H9 (cell line): Measurements from ENCODE around the gene DLG5. TPM values are rescaled to one million over a fixed set of nuclear protein-coding genes. Genes with fewer than 3 reads are reported as not detected.

Experiments
- DNase-seq: peaks from one replicate; pipeline ENCODE4 v3.0.0-alpha.2; 2017
- H2AFZ ChIP-seq: one replicate; pipeline ENCODE4 v1.6.1; 2013; ENCODE audit warnings: mild to moderate bottlenecking, low read length, control low read depth, moderate library complexity
- H2AK5ac ChIP-seq: 2 replicates; pipeline ENCODE4 v1.6.1; 2013; ENCODE audit warnings: low read length, control low read depth, mixed read lengths; ENCODE audit not compliant: insufficient read length
- H2BK120ac ChIP-seq: one replicate; pipeline ENCODE4 v1.6.1; 2013; ENCODE audit warnings: low read depth, mild to moderate bottlenecking, low read length, control low read depth, inconsistent platforms; ENCODE audit not compliant: poor library complexity, severe bottlenecking
- H2BK12ac ChIP-seq: 2 replicates; pipeline ENCODE4 v1.6.1; 2013; ENCODE audit warnings: low read length, control low read depth, mixed read lengths, low read depth; ENCODE audit not compliant: insufficient read length
- H2BK15ac ChIP-seq: 2 replicates; pipeline ENCODE4 v1.6.1; 2013; ENCODE audit warnings: low read depth, low read length, control low read depth
- H2BK20ac ChIP-seq: one replicate; pipeline ENCODE4 v1.6.1; 2013; ENCODE audit warnings: low read depth, mild to moderate bottlenecking, low read length, control low read depth, inconsistent platforms; ENCODE audit not compliant: poor library complexity, severe bottlenecking
- H2BK5ac ChIP-seq: 2 replicates; pipeline ENCODE4 v1.6.1; 2013; ENCODE audit warnings: low read length, control low read depth, mixed read lengths; ENCODE audit not compliant: insufficient read length
- H3K14ac ChIP-seq: 2 replicates; pipeline ENCODE4 v1.6.1; 2013; ENCODE audit warnings: low read length, control low read depth; ENCODE audit not compliant: insufficient read depth
- H3K18ac ChIP-seq: 2 replicates; pipeline ENCODE4 v1.6.1; 2013; ENCODE audit warnings: low read depth, mild to moderate bottlenecking, mixed read lengths, low read length, control low read depth; ENCODE audit not compliant: insufficient read length
- H3K23ac ChIP-seq: 2 replicates; pipeline ENCODE4 v1.6.1; 2013; ENCODE audit warnings: low read length, control low read depth, mixed read lengths, low read depth; ENCODE audit not compliant: insufficient read length
- H3K23me2 ChIP-seq: 2 replicates; pipeline ENCODE4 v1.6.1; 2013; ENCODE audit warnings: low read depth, mild to moderate bottlenecking, mixed read lengths, low read length, control low read depth; ENCODE audit not compliant: insufficient read length, poor library complexity, severe bottlenecking
- H3K27ac ChIP-seq: 2 replicates; pipeline ENCODE4 v1.5.1; 2013; ENCODE audit warnings: low read length, control low read depth, mixed read lengths, low read depth; ENCODE audit not compliant: insufficient read length
- H3K27me3 ChIP-seq: 2 replicates; pipeline ENCODE4 v1.6.1; 2013; ENCODE audit warnings: low read length, control low read depth, inconsistent platforms; ENCODE audit not compliant: insufficient read depth
- H3K4ac ChIP-seq: 2 replicates; pipeline ENCODE4 v1.6.1; 2013; ENCODE audit warnings: low read depth, mild to moderate bottlenecking, control low read depth, inconsistent platforms, low read length, moderate library complexity
- H3K4me1 ChIP-seq: 2 replicates; pipeline ENCODE4 v1.6.1; 2013; ENCODE audit warnings: low read length, control low read depth, inconsistent platforms; ENCODE audit not compliant: insufficient read depth
- H3K4me2 ChIP-seq: 2 replicates; pipeline ENCODE4 v1.6.1; 2013; ENCODE audit warnings: low read length, control low read depth, mixed read lengths; ENCODE audit not compliant: insufficient read length, insufficient read depth
- H3K56ac ChIP-seq: 2 replicates; pipeline ENCODE4 v1.6.1; 2013; ENCODE audit warnings: low read depth, mild to moderate bottlenecking, mixed read lengths, low read length, control low read depth; ENCODE audit not compliant: insufficient read length
- H3K79me1 ChIP-seq: 2 replicates; pipeline ENCODE4 v1.6.1; 2013; ENCODE audit warnings: low read depth, mild to moderate bottlenecking, moderate library complexity, low read length, control low read depth, inconsistent platforms; ENCODE audit not compliant: insufficient read depth, poor library complexity, severe bottlenecking
- H3K79me2 ChIP-seq: 2 replicates; pipeline ENCODE4 v1.6.1; 2013; ENCODE audit warnings: low read length, control low read depth, inconsistent platforms; ENCODE audit not compliant: insufficient read depth
- H3K9ac ChIP-seq: 2 replicates; pipeline ENCODE4 v1.6.1; 2013; ENCODE audit warnings: low read length, control low read depth, mixed read lengths; ENCODE audit not compliant: insufficient read length; ENCODE audit errors: extremely low read depth
- H3K9me3 ChIP-seq: one replicate; pipeline ENCODE4 v1.6.1; 2013; ENCODE audit warnings: low read depth, low read length, inconsistent platforms; ENCODE audit not compliant: control insufficient read depth
- H3T11ph ChIP-seq: one replicate; pipeline ENCODE4 v1.6.1; 2013; ENCODE audit warnings: mild to moderate bottlenecking, low read length, control low read depth, inconsistent platforms
- H4K20me1 ChIP-seq: one replicate; pipeline ENCODE4 v1.6.1; 2013; ENCODE audit not compliant: control insufficient read depth, insufficient read length, insufficient read depth
- H4K5ac ChIP-seq: 2 replicates; pipeline ENCODE4 v1.6.1; 2013; ENCODE audit warnings: low read depth, mild to moderate bottlenecking, mixed read lengths, low read length, control low read depth; ENCODE audit not compliant: insufficient read length
- H4K8ac ChIP-seq: replicated peaks from 2 replicates; pipeline ENCODE4 v1.6.1; 2013; ENCODE audit warnings: low read length, control low read depth, mixed read lengths, low read depth; ENCODE audit not compliant: insufficient read length
- H4K91ac ChIP-seq: 2 replicates; pipeline ENCODE4 v1.6.1; 2013; ENCODE audit warnings: low read depth, mild to moderate bottlenecking, moderate library complexity, mixed read lengths, low read length, control low read depth; ENCODE audit not compliant: insufficient read length
- H3K27ac Mint-ChIP-seq, 3 experiments: 2 replicates in 2 of 3; 3 replicates in 1 of 3; pipeline ENCODE4 v1.8.0; 2020 to 2021; ENCODE audit warnings: mixed read lengths in 3 of 3, mild to moderate bottlenecking in 1 of 3, moderate library complexity in 1 of 3
- H3K27me3 Mint-ChIP-seq: 2 replicates; pipeline ENCODE4 v1.8.0; 2021; ENCODE audit warnings: low read depth, mild to moderate bottlenecking, moderate library complexity, mixed read lengths
- H3K36me3 Mint-ChIP-seq, 3 experiments: 2 replicates in 2 of 3; 3 replicates in 1 of 3; pipeline ENCODE4 v1.8.0; 2020 to 2021; ENCODE audit warnings: low read depth in 3 of 3, mixed read lengths in 3 of 3; ENCODE audit not compliant: insufficient read depth in 1 of 3
- H3K4me1 Mint-ChIP-seq, 2 experiments: 2 replicates each; pipeline ENCODE4 v1.8.0; 2020; ENCODE audit warnings: mixed read lengths in 2 of 2
- H3K4me3 Mint-ChIP-seq, 2 experiments: 2 replicates in 1 of 2; 3 replicates in 1 of 2; pipeline ENCODE4 v1.8.0; 2020 to 2021; ENCODE audit warnings: mild to moderate bottlenecking in 2 of 2, mixed read lengths in 2 of 2, moderate library complexity in 1 of 2
- H3K9me3 Mint-ChIP-seq, 2 experiments: 2 replicates in 1 of 2; 3 replicates in 1 of 2; pipeline ENCODE4 v1.8.0; 2020; ENCODE audit warnings: mild to moderate bottlenecking in 2 of 2, mixed read lengths in 2 of 2, moderate library complexity in 1 of 2
- CTCF ChIP-seq: fragments of 200-600 bp; sonication (generic); conservative IDR thresholded peaks from 3 replicates; pipeline ENCODE4 v1.8.0; 2021; ENCODE audit warnings: antibody characterized with exemption, mild to moderate bottlenecking
- WGBS: extraction: QIAGEN DNeasy Blood & Tissue Kit; methylation state at CpG from one replicate; pipeline ENCODE4 v1.1.7; 2013; ENCODE audit warnings: missing lambda C conversion rate, low lambda C conversion rate, mixed read lengths; ENCODE audit not compliant: insufficient read length; ENCODE audit errors: extremely low coverage; 5-methylcytosine and 5-hydroxymethylcytosine counted together
- total RNA-seq: library from RNA; stranded (reverse); gene quantifications from 2 replicates; pipeline ENCODE4 v1.2.1, GENCODE V29; 2021

The DLG5 gene
- total RNA-seq, 1 experiment from 2014 or later: 67.4 TPM

DNA sequence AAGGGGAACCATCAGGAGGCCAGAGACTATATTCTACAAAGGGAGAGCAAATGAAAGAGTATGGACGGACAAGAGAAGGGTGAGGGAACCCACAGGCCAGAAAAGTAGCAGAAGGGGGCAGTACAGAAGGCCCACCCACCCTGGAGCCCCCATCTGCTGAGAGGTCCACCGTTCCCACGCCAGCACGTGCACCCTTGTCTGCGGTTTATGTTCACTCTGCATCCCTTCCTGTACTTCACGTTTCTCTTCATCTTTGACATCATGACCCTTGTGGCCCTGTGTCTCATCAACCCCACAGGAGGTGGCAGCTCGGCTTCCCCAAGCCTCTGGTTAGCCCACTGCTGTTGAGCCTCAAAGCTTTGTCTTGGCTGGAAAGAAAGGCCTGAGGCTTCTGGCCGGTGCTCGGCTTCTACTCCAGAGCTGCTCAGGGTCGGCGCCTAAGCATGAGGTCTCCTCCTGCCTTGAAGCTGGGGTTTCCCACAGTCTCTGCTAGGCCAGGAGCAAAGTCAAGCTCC lies 138.0 kb downstream of the DLG5 start:
- H3K4me2 ChIP-seq: no peak overlapping the region
- no peaks in the 10 kb centered on the region for H3K4me1 Mint-ChIP-seq
- H2BK20ac ChIP-seq: no peak overlapping the region
- TF ChIP-seq CTCF: no peak
- no peak overlapping the region for H3K9ac ChIP-seq
- H3K27ac Mint-ChIP-seq: no peak overlapping the region; a peak in 1 of 7 replicates
- H3K4me3 Mint-ChIP-seq: no peak overlapping the region
- no CpG with 5 or more reads among the region's 11 CpGs for WGBS
- no peak overlapping the region for H2AFZ ChIP-seq
- H4K20me1 ChIP-seq: no peaks in the 10 kb centered on the region
- no peak overlapping the region for H4K5ac ChIP-seq
- no peak overlapping the region for H2BK15ac ChIP-seq
- no peaks in the 10 kb centered on the region for H3K79me1 ChIP-seq
- H3K36me3 Mint-ChIP-seq: peaks cover 22 to 71% (median 62%) of the 10 kb centered on the region in 3 experiments; a peak in 6 of 7 replicates
- no peak overlapping the region for H3K4ac ChIP-seq
- no peaks in the 10 kb centered on the region for H3K23me2 ChIP-seq
- no peak overlapping the region for H2BK120ac ChIP-seq
- H3K79me2 ChIP-seq: no peaks in the 10 kb centered on the region
- H3K14ac ChIP-seq: no peak overlapping the region
- H3K18ac ChIP-seq: no peak overlapping the region
- H2BK12ac ChIP-seq: no peak overlapping the region
- H3T11ph ChIP-seq: no peak overlapping the region
- H3K4me1 ChIP-seq: no peaks in the 10 kb centered on the region
- H3K27ac ChIP-seq: no peak overlapping the region
- no peaks in the 10 kb centered on the region for H3K9me3 ChIP-seq
- no peak overlapping the region for H2BK5ac ChIP-seq
- no peaks in the 10 kb centered on the region for H3K9me3 Mint-ChIP-seq
- H4K8ac ChIP-seq: no peak overlapping the region
- no peak for DNase-seq
- no peaks in the 10 kb centered on the region for H3K27me3 ChIP-seq
- H4K91ac ChIP-seq: no peak overlapping the region
- no peak overlapping the region for H3K56ac ChIP-seq
- H2AK5ac ChIP-seq: no peak overlapping the region
- no peak overlapping the region for H3K23ac ChIP-seq
- no peaks in the 10 kb centered on the region; the same call in 1 of the 2 replicates for H3K27me3 Mint-ChIP-seq
